Gastroesophageal sphincter (tissue), 4 donors: ENCODE results near the gene ELL2. TPM values are rescaled to one million over a fixed set of nuclear protein-coding genes. Genes with fewer than 3 reads are reported as not detected.
"Not testable (repeated sequence)": the region's sequence is repeated elsewhere in the genome, so short reads cannot be mapped to it uniquely, and the experiment has no call there.

Source experiments
- ATAC-seq: fragments of 150-250 bp; one replicate; pipeline ENCODE4 v1.9.1; 2016; ENCODE audit warnings: mild to moderate bottlenecking, moderate library complexity
- H3K27ac ChIP-seq, 4 donors: fragments of 200-600 bp; sonication (generic) in 3 of 4; 1 replicate in 3 of 4; 2 replicates in 1 of 4; pipeline ENCODE4 v1.5.1; 2016 to 2019
- H3K27me3 ChIP-seq: fragments of 200-600 bp; sonication (generic); one replicate; pipeline ENCODE4 v1.5.1; 2019
- H3K36me3 ChIP-seq, 2 donors: fragments of 200-600 bp; sonication (generic); one replicate each; pipeline ENCODE4 v1.5.1; 2019; ENCODE audit warnings: control low read depth in 1 of 2
- H3K4me1 ChIP-seq, 3 donors: fragments of 200-600 bp; sonication (generic); 1 replicate in 2 of 3; 2 replicates in 1 of 3; pipeline ENCODE4 v1.5.1; 2016 to 2019; ENCODE audit warnings: control low read depth in 2 of 3
- H3K4me3 ChIP-seq, 2 donors: fragments of 200-600 bp; sonication (generic); one replicate each; pipeline ENCODE4 v1.5.1; 2019; ENCODE audit warnings: mild to moderate bottlenecking in 1 of 2, moderate library complexity in 1 of 2
- H3K9me3 ChIP-seq, 3 donors: fragments of 200-600 bp; sonication (generic); one replicate each; pipeline ENCODE4 v1.5.1; 2017 to 2019; ENCODE audit warnings: control low read depth in 2 of 3
- CTCF ChIP-seq, 4 experiments: fragments of 200-600 bp in 2 of 4; fragments of 450-650 bp in 2 of 4; sonication (generic) in 1 of 4; IDR thresholded peaks; one replicate each; pipeline ENCODE4 v1.5.1; 2017 to 2019; ENCODE audit warnings: antibody characterized with exemption in 4 of 4, mild to moderate bottlenecking in 2 of 4, moderate library complexity in 2 of 4
- EP300 ChIP-seq: sonication (generic); formaldehyde crosslinking; IDR thresholded peaks from one replicate; pipeline ENCODE4 v1.6.1; 2017; ENCODE audit warnings: antibody characterized with exemption, mild to moderate bottlenecking
- POLR2A ChIP-seq, 2 donors: fragments of 450-650 bp; IDR thresholded peaks; one replicate each; pipeline ENCODE4 v1.6.1; 2017; ENCODE audit warnings: antibody characterized with exemption in 2 of 2, mild to moderate bottlenecking in 2 of 2, moderate library complexity in 1 of 2
- POLR2AphosphoS5 ChIP-seq: sonication (generic); formaldehyde crosslinking; IDR thresholded peaks from one replicate; pipeline ENCODE4 v1.6.1; 2017; ENCODE audit warnings: antibody characterized with exemption
- WGBS, 2 donors: methylation state at CpG; one replicate each; pipeline ENCODE4 v1.1.5; 2018; ENCODE audit warnings: low coverage in 1 of 2; 5-methylcytosine and 5-hydroxymethylcytosine counted together
- total RNA-seq, 4 donors: library from RNA; depleted of rRNA; stranded (reverse); fragments of >200 nt; gene quantifications; one replicate each; pipeline ENCODE4 v1.1.0, GENCODE V29; 2016

Gene ELL2
- total RNA-seq, 4 donors from 2014 or later = 38.4 to 117 (median 59.3) TPM

GRCh38 chr5:95853490-95853889 lies 108.2 kb downstream of the ELL2 start:
- Histone ChIP-seq H3K36me3 (no peaks in the 10 kb centered on the region), H3K27ac (no peak overlapping the region), H3K4me3 (no peak overlapping the region), H3K27me3 (no peaks in the 10 kb centered on the region), H3K9me3 (no peaks in the 10 kb centered on the region), H3K4me1 (peaks cover 5 to 27% (median 10%) of the 10 kb centered on the region in 3 donors)
- WGBS, 2 donors = 83 to 89% methylated on average over 1 to 2 of the region's 3 CpGs
- TF ChIP-seq POLR2AphosphoS5 = no peak
- TF ChIP-seq CTCF (IDR thresholded peaks at IDR 0.05) = no peak
- no peak for TF ChIP-seq POLR2A (IDR thresholded peaks at IDR 0.05)
- no peak for TF ChIP-seq EP300
- ATAC-seq = no peak

GRCh38 chr5:95852567-95852966 lies 109.1 kb downstream of the ELL2 start:
- Histone ChIP-seq H3K36me3 (no peaks in the 10 kb centered on the region), H3K27ac (no peak overlapping the region), H3K4me1 (peaks cover 1 to 18% (median 2%) of the 10 kb centered on the region in 3 donors), H3K9me3 (no peaks in the 10 kb centered on the region), H3K4me3 (no peak overlapping the region), H3K27me3 (no peaks in the 10 kb centered on the region)
- TF ChIP-seq POLR2AphosphoS5 (no peak), POLR2A (IDR thresholded peaks at IDR 0.05) (no peak), CTCF (IDR thresholded peaks at IDR 0.05) (no peak), EP300 (no peak)
- ATAC-seq = no peak
- WGBS, 2 donors = 97 to 100% methylated on average over 1 to 5 of the region's 5 CpGs

GRCh38 chr5:95851141-95851540 lies 110.5 kb downstream of the ELL2 start:
- H3K27me3 ChIP-seq, H3K36me3 ChIP-seq, ATAC-seq, H3K4me3 ChIP-seq, H3K4me1 ChIP-seq, H3K9me3 ChIP-seq, H3K27ac ChIP-seq: not testable (repeated sequence)
- WGBS, 2 donors = no CpG with 5 or more reads among the region's 34 CpGs

GRCh38 chr5:95850391-95850894 lies 111.2 kb downstream of the ELL2 start:
- H3K27ac ChIP-seq = no peak overlapping the region
- whole genome bisulfite sequencing, 2 donors = 83 to 94% methylated on average over 1 to 5 of the region's 5 CpGs
- H3K4me3 ChIP-seq = no peak overlapping the region

GRCh38 chr5:95848701-95849100 lies 113.0 kb downstream of the ELL2 start:
- WGBS, 2 donors = 30 to 78% methylated on average over 1 to 3 of the region's 3 CpGs
- peak overlapping the region in 1 of 4 donors; percentile 9 for H3K27ac ChIP-seq
- no peak for ATAC-seq
- H3K27me3 ChIP-seq = no peaks in the 10 kb centered on the region
- no peaks in the 10 kb centered on the region for H3K9me3 ChIP-seq
- no peaks in the 10 kb centered on the region for H3K36me3 ChIP-seq
- no peaks in the 10 kb centered on the region for H3K4me1 ChIP-seq
- TF ChIP-seq POLR2A (IDR thresholded peaks at IDR 0.05) (no peak), EP300 (no peak), POLR2AphosphoS5 (no peak), CTCF (IDR thresholded peaks at IDR 0.05) (no peak)
- H3K4me3 ChIP-seq = no peak overlapping the region

More at GRCh38 chr5:95850391-95850894, 111.2 kb downstream of the ELL2 start:
- Histone ChIP-seq H3K4me1 (no peaks in the 10 kb centered on the region), H3K9me3 (no peaks in the 10 kb centered on the region), H3K27me3 (no peaks in the 10 kb centered on the region), H3K36me3 (no peaks in the 10 kb centered on the region)
- peak; percentile 9 for ATAC-seq
- TF ChIP-seq EP300 = no peak
- TF ChIP-seq POLR2A (IDR thresholded peaks at IDR 0.05) = no peak
- no peak for TF ChIP-seq CTCF (IDR thresholded peaks at IDR 0.05)
- no peak for TF ChIP-seq POLR2AphosphoS5
